Measurements from ENCODE around the gene DDX28. TPM values are rescaled to one million over a fixed set of nuclear protein-coding genes. Genes with fewer than 3 reads are reported as not detected.

The DDX28 gene
- total RNA-seq = 8.8 TPM

GRCh38 chr16:68022728-68023537 is at the start of gene DDX28, which contains the start of gene DUS2:
Gene DDX28 (minus strand): TSS chr16:68023232. CDS start chr16:68023202, 30 bp downstream.
Gene DUS2 (plus strand): TSS chr16:68023284. CDS start chr16:68038024, 14,740 bp downstream.

DNA sequence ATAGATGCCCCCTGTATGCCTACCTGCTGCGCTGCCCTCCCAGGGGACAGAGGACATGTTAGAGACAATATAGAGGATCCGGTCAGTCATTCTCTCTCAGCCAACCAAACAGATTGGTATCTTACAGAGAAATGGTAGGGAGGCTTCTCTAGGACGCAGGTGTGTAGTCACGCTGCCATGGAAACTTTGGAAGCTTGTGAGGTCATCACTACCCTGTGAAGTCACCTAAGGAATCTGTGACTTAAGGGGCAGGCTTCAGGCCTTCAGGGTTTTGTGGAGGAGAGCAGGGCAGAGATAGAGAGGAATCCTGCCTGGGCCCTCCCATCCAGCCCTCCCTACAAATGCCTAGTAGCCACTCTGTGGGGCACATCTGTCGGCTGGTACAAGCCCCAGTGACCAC is 7.4 kb downstream of the DDX28 start, which contains the start of gene DPEP2NB:
TSS of gene DPEP2NB (minus strand) at position 231 of the 400 bp plus-strand sequence. CDS start at position 90, 141 bp downstream.

DNA sequence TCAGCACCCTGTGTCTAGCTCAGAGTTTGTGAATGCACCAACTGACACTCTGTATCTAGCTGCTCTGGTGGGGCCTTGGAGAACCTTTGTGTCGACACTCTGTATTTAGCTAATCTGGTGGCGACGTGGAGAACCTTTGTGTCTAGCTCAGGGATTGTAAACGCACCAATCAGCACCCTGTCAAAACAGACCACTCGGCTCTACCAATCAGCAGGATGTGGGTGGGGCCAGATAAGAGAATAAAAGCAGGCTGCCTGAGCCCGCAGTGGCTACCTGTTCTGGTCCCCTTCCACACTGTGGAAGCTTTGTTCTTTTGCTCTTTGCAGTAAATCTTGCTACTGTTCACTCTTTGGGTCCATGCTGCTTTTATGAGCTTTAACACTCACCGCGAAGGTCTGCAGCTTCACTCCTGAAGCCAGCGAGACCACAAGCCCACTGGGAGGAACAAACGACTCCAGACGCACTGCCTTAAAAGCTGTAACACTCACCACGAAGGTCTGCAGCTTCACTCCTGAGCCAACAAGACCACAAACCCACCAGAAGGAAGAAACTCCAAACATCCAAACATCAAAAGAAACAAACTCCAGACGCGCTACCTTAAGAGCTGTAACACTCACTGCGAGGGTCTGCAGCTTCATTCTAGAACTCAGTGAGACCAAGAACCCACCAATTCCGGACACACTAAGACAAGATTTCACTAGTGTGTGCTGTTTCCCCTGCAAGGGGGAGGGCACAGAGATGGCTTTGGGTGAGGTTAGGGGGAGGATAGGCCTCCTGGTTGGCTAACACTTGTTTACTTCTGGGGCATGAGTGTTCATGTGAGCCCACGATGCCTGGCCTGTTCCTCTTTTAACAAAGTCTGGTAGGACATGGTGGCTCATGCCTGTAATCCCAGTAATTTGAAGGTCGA is 24.0 kb downstream of the DDX28 start, which contains the start of gene DPEP2:
TSS of gene DPEP2 (minus strand) at position 706 of the 910 bp plus-strand sequence. CDS start 6,272 bp downstream, outside the sequence.

GRCh38 chr16:67979955-67980678 is 42.9 kb downstream of the DDX28 start, which contains the start of gene DPEP3:
Gene DPEP3 (minus strand): TSS chr16:67980499. CDS start chr16:67980380, 119 bp downstream.

Small RNAs within 50 kb of the gene (small RNA-seq; reads per million reads assigned to genes)
- gene RNU6-359P (ENCODE audit: low replicate concordance) = not detected

Other genes with a start within 250 kb of the DDX28 start
- 16.0 TPM for gene RANBP10, start 216.7 kb downstream of the DDX28 start, total RNA-seq
- gene TSNAXIP1, start 216.3 kb downstream of the DDX28 start, total RNA-seq = 6.3 TPM
- 25.7 TPM for gene THAP11, start 180.9 kb downstream of the DDX28 start, total RNA-seq
- 110 TPM for gene NUTF2, start 176.3 kb downstream of the DDX28 start, total RNA-seq
- 49.1 TPM for gene CENPT, start 175.5 kb downstream of the DDX28 start, total RNA-seq
- 67.0 TPM for gene EDC4, start 150.2 kb downstream of the DDX28 start, total RNA-seq
- gene NRN1L, start 138.3 kb downstream of the DDX28 start, total RNA-seq = not detected
- 21.3 TPM for gene PSKH1, start 130.0 kb downstream of the DDX28 start, total RNA-seq
- 4.7 TPM for gene CTRL, start 91.4 kb downstream of the DDX28 start, total RNA-seq
- 11.6 TPM for gene PSMB10, start 86.4 kb downstream of the DDX28 start, total RNA-seq
- 1.3 TPM for gene LCAT, start 79.1 kb downstream of the DDX28 start, total RNA-seq
- 13.5 TPM for gene SLC12A4, start 54.6 kb downstream of the DDX28 start, total RNA-seq
- gene DPEP3, start 42.7 kb downstream of the DDX28 start, total RNA-seq = not detected
- not detected for gene DPEP2, start 23.7 kb downstream of the DDX28 start, total RNA-seq
- not detected for gene DPEP2NB, start 7.3 kb downstream of the DDX28 start, total RNA-seq
- gene DUS2, start 52 bp upstream of the DDX28 start, total RNA-seq = 15.7 TPM
- 26.6 TPM for gene NFATC3, start 62.1 kb upstream of the DDX28 start, total RNA-seq
- not detected for gene ESRP2, start 212.9 kb upstream of the DDX28 start, total RNA-seq
- gene PLA2G15, start 222.1 kb upstream of the DDX28 start, total RNA-seq = 17.8 TPM
- 46.3 TPM for gene SLC7A6, start 241.3 kb upstream of the DDX28 start, total RNA-seq

All from parietal lobe (tissue), 2 donors.